ENCODE data around the gene STAG1.

The STAG1 gene

GRCh38 chr3:136334209-136334608 is 418.0 kb downstream of the STAG1 start:
- no peak for DNase-seq (ENCODE audit: low spot score)

- no peak for DNase-seq (ENCODE audit: low spot score)
Observed at GRCh38 chr3:136332776-136333175, 419.4 kb downstream of the STAG1 start.

- no peak for DNase-seq (ENCODE audit: low spot score)
Observed at GRCh38 chr3:136332302-136332701, 419.9 kb downstream of the STAG1 start.

DNA sequence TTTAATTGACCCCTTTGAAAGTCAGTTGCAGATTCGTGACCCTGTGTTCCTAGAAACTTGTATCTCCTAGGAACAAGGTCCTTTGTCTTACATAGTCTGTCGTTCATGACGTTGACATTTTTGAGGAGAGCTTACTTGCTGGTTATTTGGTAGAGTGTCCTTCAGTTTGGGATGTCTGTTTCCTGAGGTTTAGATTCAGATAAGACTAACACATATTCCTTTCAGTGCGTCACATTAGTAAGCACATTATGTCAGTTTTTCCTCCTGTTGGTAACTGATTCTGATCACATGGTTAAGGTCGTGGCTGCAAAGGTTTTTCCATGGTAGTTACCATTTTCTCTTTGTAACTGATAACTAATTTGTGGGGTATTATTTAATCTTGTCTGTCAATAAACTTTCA is 421.3 kb downstream of the STAG1 start:
- no peak for DNase-seq (ENCODE audit: low spot score)

DNA sequence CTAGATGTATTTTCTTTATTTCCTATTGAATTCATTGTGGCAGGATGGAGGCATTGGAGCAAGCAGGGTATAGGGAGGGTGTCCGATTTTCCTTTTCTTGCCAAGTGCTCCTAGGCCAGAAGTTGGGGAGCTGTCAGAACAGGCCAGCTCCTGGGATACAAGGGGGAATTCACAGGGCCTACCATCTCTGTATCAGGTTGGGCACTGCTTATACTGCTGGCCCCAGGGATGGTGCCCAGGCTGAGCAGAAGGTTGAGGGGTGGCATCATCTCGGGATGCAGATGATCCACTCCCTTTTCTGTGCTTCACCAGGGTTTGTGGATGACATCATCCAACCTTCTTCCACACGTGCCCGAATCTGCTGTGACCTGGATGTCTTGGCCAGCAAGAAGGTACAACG is 422.6 kb downstream of the STAG1 start:
- DNase-seq (ENCODE audit: low spot score), result no peak

DNA sequence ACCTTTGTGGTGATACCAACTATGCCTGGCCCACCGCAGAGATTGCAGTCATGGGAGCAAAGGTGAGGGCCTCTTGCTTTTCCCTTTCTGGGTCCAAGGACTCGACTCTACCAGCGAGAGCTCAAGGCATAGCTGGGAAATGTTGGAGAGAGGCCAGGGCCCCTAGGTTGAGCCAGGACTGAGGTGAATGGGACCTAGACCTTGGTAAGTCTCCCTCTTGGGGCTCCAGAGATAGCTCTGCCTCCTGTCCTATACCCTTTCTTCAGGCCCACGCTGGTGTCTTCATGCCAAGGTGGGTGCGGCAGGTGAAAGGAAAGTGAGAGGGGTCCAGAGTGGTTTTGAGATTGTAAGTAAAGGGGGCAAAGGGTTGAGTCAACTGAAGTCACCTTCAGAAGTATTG is 424.5 kb downstream of the STAG1 start:
- DNase-seq (ENCODE audit: low spot score), result no peak

- DNase-seq (ENCODE audit: low spot score), result no peak
Observed at GRCh38 chr3:136326316-136326715, 425.9 kb downstream of the STAG1 start.

- DNase-seq (ENCODE audit: low spot score), result no peak
Observed at GRCh38 chr3:136311968-136312367, 440.2 kb downstream of the STAG1 start.

DNA sequence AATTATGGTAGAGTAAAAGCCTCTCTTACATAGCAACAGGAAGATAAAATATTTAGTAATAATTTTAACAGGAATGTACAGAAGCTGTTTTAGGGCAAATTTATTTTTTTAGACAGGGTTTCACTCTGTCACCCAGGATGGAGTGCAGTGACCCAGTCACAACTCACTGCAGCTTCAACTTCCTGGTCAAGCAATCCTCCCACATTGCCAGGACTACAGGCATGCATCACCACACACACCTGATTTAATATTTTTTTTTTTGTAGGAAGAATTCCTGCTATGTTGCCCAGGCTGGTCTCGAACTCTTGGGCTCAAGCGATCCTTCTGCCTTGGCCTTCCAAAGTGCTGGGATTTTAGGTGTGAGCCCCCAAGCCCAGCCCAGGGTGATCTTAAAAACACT is 440.9 kb downstream of the STAG1 start:
- no peak for DNase-seq (ENCODE audit: low spot score)

DNA sequence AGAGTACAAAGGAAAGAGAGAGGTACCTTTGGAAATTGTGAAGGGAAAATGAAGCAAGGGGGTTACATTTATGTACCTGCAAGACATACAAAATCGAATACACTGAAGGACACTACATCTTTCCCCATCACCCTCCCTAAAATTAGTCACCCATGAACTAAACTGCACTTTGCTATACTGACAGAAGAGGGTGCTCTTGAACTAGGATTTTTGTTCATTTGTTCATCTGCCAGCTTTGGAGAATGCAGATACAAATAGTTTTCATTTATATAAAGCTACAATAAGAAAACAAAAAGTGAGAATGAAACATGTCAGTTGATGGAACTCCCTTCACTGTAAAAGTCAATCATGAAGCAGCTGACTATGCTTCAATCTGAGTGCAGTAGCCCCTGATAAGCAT is 446.3 kb downstream of the STAG1 start:
- DNase-seq (ENCODE audit: low spot score), result no peak

DNA sequence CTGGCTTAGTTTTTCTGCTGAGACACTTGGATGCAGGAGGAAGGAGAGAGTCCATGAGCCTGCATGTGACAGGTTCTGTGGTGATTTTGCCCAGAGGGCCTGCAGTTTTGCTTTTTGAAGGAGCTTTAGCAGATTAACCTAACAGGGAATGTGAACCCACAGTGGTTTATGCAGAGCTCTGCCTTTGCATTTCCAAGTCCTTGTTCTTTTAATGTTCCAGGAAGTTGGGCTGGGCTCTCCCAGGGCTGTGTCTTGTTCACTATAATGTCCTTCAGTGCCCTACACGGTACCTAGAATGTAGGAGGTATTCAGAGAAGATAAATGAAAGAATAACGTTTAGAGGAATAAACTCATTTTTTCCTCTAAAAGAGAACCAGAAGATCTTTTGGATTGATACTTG is 451.7 kb downstream of the STAG1 start:
- DNase-seq (ENCODE audit: low spot score), result no peak

- DNase-seq (ENCODE audit: low spot score), result no peak
Observed at GRCh38 chr3:136297826-136298225, 454.4 kb downstream of the STAG1 start.

GRCh38 chr3:136296960-136297359 is 455.2 kb downstream of the STAG1 start:
- DNase-seq (ENCODE audit: low spot score), result no peak

- no peak for DNase-seq (ENCODE audit: low spot score)
Observed at GRCh38 chr3:136294176-136294575, 458.0 kb downstream of the STAG1 start.

DNA sequence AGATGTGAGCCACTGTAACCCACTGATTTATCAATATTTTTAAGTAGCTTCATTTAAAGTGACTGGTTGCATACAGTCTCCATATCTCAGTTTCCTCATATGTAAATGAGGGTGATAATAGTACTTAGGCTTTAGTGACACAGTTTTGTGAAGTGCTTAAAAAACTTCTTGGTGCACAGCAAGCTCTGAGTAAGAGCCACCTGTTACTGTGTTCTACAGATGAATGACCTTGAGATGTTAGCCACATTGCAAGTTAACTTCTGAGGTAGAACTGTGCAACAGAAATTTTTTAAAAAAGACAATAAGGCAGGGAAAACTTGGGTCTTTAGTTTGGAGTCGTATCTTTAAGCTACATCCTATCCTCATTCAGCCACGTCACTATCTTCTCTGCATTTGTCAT is 458.9 kb downstream of the STAG1 start:
- no peak for DNase-seq (ENCODE audit: low spot score)

GRCh38 chr3:136292500-136292899 is 459.7 kb downstream of the STAG1 start:
- DNase-seq (ENCODE audit: low spot score), result no peak

DNA sequence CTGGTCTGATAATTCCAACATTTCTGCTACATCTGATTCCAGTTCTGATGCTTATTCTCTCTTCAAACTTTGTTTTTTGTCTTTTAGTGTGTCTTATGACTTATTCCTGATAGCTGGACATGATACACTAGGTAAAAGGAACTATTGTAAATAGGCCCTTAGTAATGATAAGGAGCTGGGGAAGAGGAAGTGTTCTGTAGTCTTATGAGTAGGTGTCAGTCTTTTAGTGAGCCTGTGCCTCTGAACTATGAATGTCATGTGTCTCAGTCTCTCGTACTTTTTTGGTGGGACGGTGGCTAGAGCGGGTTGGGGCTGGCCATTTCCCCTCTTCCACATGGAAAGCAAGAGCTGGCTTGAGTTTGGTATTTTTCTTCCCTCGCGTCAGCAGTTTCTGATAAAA is 460.9 kb downstream of the STAG1 start:
- no peak for DNase-seq (ENCODE audit: low spot score)

Small RNA genes lying within 50 kb of the gene (small RNA-seq; reads per million reads assigned to genes)
- 0 reads per million in 2 experiments for gene RNU6-1284P
- gene RNU6-789P, result 0 reads per million in 2 experiments

Data from SK-N-DZ (cell line).